NOMO-1 treated with dmso at 0.1 percent for 144 hours (cell line): Measurements from ENCODE around the gene EOGT.

Experiments
- DNase-seq: peaks from one replicate; lab custom pipeline; 2025; ENCODE audit not compliant: unreplicated experiment; lab: John Stamatoyannopoulos, UW

EOGT gene

GRCh38 chr3:68963891-68964290, 49.6 kb downstream of the EOGT start:
- DNase-seq = no peak

- no peak for DNase-seq
These were observed 50.1 kb downstream of the EOGT start for GRCh38 chr3:68963376-68963775.

GRCh38 chr3:68958932-68959331, 54.6 kb downstream of the EOGT start:
- no peak for DNase-seq

GRCh38 chr3:68957895-68958294, 55.6 kb downstream of the EOGT start:
- DNase-seq = no peak

- no peak for DNase-seq
These were observed 59.6 kb downstream of the EOGT start for GRCh38 chr3:68953816-68954444.

- no peak for DNase-seq
These were observed 68.3 kb downstream of the EOGT start for GRCh38 chr3:68945225-68945624.

- DNase-seq = no peak
These were observed 69.6 kb downstream of the EOGT start for GRCh38 chr3:68943753-68944500.

- no peak for DNase-seq
These were observed 72.4 kb downstream of the EOGT start for GRCh38 chr3:68941055-68941454.

GRCh38 chr3:68936856-68937255, 76.6 kb downstream of the EOGT start:
- no peak for DNase-seq

- no peak for DNase-seq
These were observed 77.7 kb downstream of the EOGT start for GRCh38 chr3:68935778-68936177.

- no peak for DNase-seq
These were observed 81.9 kb downstream of the EOGT start for GRCh38 chr3:68931406-68932149.
